NCI-H510A (cell line): ENCODE results near the gene METTL8.
"Not testable (repeated sequence)": the region's sequence is repeated elsewhere in the genome, so short reads cannot be mapped to it uniquely, and the experiment has no call there.

Experiments
- DNase-seq: peaks from one replicate; lab custom pipeline; 2025; lab: John Stamatoyannopoulos, UW

Gene METTL8

GRCh38 chr2:171430516-171431410 is 3.0 kb downstream of the METTL8 start:
- no peak for DNase-seq

- DNase-seq, result not testable (repeated sequence)
These were observed 10.9 kb downstream of the METTL8 start for GRCh38 chr2:171422710-171423495.

- DNase-seq, result no peak
These were observed 12.8 kb downstream of the METTL8 start for GRCh38 chr2:171420728-171421563.

- no peak for DNase-seq
These were observed 14.5 kb downstream of the METTL8 start for GRCh38 chr2:171419333-171419732.

DNA sequence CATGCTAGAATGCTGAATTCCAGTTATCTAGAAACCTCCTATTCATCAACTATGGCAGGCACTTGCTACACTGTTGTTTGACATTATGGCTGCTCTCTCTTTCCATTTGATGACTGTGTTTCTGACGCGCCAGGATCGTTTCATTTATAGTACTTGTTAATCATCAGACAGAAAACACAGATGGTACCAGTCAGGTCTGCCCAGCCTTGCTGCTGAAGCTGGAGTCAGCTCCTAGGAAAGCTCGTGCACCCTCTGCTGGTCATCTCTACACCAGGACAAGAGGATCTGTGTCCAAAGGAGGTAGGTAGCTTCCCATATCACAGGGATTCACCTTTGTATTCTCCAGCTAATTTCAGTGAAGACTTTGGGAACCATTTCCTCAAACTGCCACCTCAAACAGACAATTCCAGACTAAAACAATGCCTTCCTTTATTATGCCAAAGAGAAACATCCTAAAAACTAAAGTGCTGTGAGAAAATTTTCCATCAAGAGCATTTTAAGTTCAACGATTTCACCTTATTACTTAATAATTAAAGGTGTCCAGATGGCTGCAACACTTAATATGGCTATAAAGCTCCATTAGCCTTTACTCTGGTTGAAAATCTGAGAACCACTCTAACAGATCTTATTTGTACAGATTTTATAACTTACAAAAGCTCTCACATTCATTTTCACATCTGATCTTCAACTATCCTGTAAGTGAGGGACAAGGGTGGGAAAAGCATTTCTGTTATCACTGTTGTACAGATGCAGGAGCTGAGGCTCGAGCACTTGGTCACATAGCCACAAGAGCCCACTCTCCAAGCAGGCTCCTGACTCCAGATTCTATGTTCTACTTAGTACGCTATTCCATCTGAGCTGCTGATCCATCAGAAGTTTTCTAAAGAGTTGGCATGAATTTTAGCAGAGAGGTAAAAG is 17.5 kb downstream of the METTL8 start:
- DNase-seq, result peak; percentile 95

- DNase-seq, result not testable (repeated sequence)
These were observed 19.1 kb downstream of the METTL8 start for GRCh38 chr2:171414645-171415044.

DNA sequence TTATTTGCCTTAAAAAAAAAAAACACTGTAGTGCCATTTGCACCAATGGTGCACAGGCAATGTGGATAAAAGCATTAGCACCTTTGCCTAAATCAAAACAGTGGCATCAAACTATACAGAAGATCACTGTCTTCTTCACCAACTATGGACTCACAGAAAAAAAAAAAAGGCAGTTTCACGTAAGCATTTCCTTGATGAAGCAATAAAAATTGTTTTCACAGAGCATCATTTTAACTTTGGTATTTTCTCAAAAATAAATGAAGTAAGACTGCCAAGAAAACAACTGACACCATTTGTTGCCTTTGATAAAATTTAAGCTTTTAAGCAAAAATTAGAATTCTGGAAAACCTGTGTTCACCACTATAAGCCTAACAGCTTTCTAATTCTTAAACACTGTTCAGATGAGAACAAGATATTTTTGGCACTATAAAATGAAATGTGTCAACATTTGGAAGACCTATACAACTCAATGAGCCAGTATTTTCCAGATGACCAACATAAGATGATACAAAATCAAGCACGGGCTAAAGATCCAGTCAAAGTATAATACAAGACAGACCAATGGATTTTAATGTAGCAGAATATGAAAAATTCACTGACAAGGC is 21.1 kb downstream of the METTL8 start:
- no peak for DNase-seq

DNA sequence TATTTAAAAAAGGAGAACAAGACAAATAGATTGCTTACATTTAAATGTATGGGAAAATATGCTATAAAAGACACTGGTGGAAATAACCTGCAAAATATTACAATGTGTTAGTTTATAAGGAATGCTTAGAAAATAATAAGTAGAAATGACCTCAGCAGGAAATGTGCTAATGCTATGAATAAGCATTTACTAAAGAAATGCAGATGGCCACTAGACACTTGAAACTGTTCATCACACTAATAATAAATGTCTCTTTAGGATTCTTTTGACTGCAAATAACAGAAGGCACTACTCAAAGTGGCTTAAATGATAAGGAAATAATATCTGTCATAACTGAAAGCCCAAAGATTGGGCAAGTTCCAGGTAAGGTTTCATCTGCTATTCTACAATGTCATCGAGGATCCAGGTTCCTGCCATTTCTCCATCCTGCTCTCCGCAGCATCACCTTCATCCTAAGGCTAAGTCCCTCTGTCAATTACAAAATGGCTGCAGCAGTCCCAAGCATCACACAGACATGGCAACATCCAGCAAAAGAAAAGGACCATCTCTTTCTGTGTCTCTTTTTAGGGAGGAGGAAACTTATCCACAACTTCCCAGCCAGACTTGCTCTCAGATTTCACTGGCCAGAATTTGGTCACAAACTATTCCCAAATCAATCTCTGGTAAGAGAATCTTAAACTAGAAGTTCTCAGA is 21.9 kb downstream of the METTL8 start:
- no peak for DNase-seq

DNA sequence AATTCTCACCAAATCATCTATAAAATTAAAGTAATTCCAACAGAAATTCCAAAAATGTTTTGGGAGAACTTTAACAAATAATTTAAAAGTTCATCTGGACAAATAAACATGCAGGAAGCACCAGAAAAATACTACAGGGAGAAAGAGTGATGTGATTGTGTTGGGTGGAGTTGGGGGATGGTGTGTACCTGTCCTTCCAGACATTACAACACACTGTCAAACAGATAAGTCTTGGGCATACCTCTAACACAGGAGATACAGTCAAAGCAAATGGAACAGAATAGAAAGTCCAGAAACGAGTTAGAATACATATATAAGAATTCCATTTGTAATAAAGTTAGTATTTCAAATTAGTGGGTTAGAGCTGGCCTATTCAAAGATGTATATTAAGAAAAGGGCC is 22.6 kb downstream of the METTL8 start:
- no peak for DNase-seq

GRCh38 chr2:171410624-171411023 is 23.2 kb downstream of the METTL8 start:
- no peak for DNase-seq

DNA sequence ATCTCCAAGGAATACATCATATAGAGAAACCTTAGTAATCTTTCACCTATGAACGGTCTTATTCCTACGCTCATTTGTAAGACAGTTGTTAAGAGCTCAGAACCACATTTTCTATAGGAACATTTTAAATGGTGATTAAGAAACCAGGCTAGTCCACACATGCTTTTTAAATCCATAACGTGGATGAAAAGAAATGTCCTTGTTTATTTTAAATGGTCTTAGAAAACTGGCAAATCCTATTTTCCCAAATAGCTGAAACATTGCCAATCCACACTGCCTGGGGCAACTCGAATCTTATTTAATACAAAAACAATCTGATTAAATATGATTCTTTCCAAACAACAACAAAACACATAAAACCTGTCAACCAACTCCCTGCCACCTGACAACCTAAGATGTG is 23.7 kb downstream of the METTL8 start:
- DNase-seq, result no peak

DNA sequence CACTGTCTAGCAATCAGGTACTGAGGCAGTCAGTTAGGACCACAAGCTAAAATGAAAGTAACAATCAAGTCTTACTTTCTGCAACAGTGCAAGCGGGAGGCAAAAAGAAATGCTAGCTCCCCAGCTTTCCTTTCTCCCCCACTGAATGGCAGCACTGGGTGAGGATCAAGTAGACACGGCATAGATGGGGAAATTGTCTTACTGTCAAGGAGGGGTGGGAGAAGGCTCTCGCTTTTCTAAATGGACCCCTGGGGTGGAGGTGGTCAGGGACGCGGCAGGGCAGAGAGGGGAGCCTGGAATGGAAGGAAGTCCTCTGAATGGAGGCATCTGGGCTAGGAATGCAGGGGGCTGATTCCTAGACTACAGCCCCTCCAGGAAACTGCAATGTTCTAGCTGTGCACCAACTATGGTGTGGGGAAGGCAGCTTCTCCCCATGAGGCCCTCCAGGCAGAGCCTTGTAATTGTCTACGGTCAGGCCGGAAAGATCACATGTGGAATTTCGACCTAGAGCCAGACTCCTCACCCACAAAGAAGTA is 24.3 kb downstream of the METTL8 start:
- DNase-seq, result no peak

DNA sequence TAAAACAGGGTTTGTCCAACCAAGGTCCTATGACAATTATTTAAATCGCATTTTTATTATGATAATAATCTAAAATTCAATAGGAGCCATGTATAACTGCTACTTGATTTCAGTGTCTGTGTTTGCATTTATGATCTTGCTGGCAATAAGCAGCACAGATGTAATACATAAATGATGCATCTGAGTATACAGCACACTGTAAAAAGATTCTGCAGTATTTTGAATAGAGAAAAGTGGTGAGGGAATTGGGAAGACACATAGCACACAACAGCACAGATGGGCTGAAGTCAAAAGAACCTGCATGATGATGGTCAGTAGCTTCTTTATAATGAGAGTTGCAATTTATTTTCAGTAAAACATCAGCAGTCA is 26.1 kb downstream of the METTL8 start:
- no peak for DNase-seq

GRCh38 chr2:171407030-171407675 is 26.6 kb downstream of the METTL8 start:
- DNase-seq, result no peak

DNA sequence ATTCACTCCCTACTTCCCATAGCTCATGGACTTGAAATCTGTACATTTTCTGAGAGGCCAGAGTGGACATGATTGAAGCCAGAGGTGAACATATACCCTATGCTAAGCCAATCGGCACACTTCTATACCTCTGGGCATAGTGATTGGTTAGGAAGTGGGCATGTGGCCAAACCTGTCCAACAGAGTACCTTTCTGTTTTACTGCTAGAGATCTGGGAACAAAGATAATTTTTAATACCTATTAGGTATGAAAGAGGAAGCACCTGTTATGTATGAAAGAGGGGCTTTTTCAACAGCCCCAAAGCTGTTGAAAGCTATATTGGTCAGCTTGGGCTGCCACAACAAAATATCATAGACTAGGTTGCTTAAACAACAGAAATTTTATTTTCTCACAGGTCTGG is 27.7 kb downstream of the METTL8 start:
- DNase-seq, result no peak

- no peak for DNase-seq
These were observed 28.2 kb downstream of the METTL8 start for GRCh38 chr2:171405546-171405945.

- DNase-seq, result no peak
These were observed 29.1 kb downstream of the METTL8 start for GRCh38 chr2:171404719-171405118.

DNA sequence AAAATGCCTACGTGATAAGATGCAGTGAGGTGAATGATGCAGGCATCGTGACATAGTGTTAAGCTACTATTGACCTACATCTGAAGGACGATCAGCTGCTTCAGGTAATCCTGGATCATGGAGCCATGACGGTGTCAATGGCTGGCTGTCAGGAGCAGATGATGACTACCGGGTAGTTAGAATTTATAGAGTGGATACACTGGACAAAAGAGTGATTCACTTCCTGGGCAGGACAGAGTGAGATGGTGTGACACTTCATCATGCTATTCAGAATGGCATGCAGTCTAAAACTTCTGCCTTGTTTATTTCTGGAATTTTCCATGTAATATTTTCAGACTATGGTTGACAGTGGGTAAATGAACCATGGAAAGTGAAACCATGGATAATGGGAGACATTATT is 29.5 kb downstream of the METTL8 start:
- DNase-seq, result no peak

GRCh38 chr2:171402906-171403580 is 30.7 kb downstream of the METTL8 start:
- no peak for DNase-seq
